Pancreas (tissue), 10 donors: ENCODE measurements around the gene CSTA. TPM values are rescaled to one million over a fixed set of nuclear protein-coding genes. Genes with fewer than 3 reads are reported as not detected.

Experiments used
- ATAC-seq, 4 donors: fragments of 200-7000 bp; cut with Tn5 transposase; one replicate each; pipeline versions ENCODE4 v1.8.0 to v1.9.1; 2020; ENCODE audit warnings: mild to moderate bottlenecking in 4 of 4, moderate library complexity in 4 of 4
- DNase-seq, 6 donors: peaks; one replicate each; pipeline ENCODE4 v3.0.0-alpha.2; 2020
- FAIRE-seq: peaks from 2 replicates; lab custom pipeline; 2012; peaks lifted over from hg19 to GRCh38; lab: Jason Lieb, UNC
- H3K27ac ChIP-seq, 4 donors: fragments of 200-600 bp; sonication (generic); 1 replicate in 3 of 4; 2 replicates in 1 of 4; pipeline versions ENCODE4 v1.5.0 to v1.8.0; 2020
- H3K27me3 ChIP-seq, 4 donors: fragments of 200-600 bp; one replicate each; pipeline ENCODE4 v1.8.0; 2021
- H3K36me3 ChIP-seq, 3 donors: fragments of 200-600 bp; sonication (generic) in 1 of 3; one replicate each; pipeline versions ENCODE4 v1.5.0 to v1.8.0; 2020 to 2021
- H3K4me1 ChIP-seq, 3 donors: fragments of 200-600 bp; one replicate each; pipeline ENCODE4 v1.8.0; 2021
- H3K4me3 ChIP-seq, 4 donors: fragments of 200-600 bp; sonication (generic) in 2 of 4; one replicate each; pipeline versions ENCODE4 v1.5.0 to v1.8.0; 2020 to 2021
- H3K9me3 ChIP-seq, 4 donors: fragments of 200-600 bp; one replicate each; pipeline ENCODE4 v1.8.0; 2021
- WGBS, 2 donors: extraction: QIAGEN DNeasy Blood & Tissue Kit; methylation state at CpG; one replicate each; pipeline ENCODE4 v1.1.7; 2013; 5-methylcytosine and 5-hydroxymethylcytosine counted together
- intact Hi-C, 3 donors: fragments of 100-400 bp; cut with DNase I; formaldehyde crosslinking; loops; one replicate each; pipeline versions ENCODE4 v1.11.1 to v1.14.2; 2022
- polyA plus RNA-seq, 2 donors: library from polyadenylated mRNA; stranded (reverse); fragments of 200-250 nt; gene quantifications; one replicate each; pipeline ENCODE4 v1.2.3, GENCODE V29; 2013
- total RNA-seq, 6 donors: library from RNA; stranded (reverse); fragmentation: NEBNext Ultra II Directional in 4 of 6; extraction: Animal tissue kit (Norgen Biotek cat#: 25700) in 4 of 6; gene quantifications; one replicate each; pipeline versions ENCODE4 v1.2.1 to v1.2.4, GENCODE V29; 2021 to 2023
- TF ChIP-seq, protein P1 (sequence below), 4 donors: fragments of 200-600 bp; sonication (generic) in 3 of 4; IDR thresholded peaks; one replicate each; pipeline versions ENCODE4 v1.5.0 to v1.8.0; 2021; ENCODE audit warnings: antibody characterized with exemption in 4 of 4
- donor health status: healthy with polysubstance abuse.
- donor health status: DM: no; HTN: no; CAD: no; lungs with moderate emphysema.
- donor health status: DM: no; HTN: no; CAD: no.
- donor health status: control.
- donor health status: control.
- donor health status: Bipolar disorder and iron deficiency.
- donor health status: DM: yes; HTN: yes; CAD: no.
- donor health status: DM: no; HTN: no; CAD: no.
- donor health status: DM: no; HTN: no; CAD: no.
- donor health status: DM: yes; HTN: yes; CAD: no.

Gene CSTA
- total RNA-seq: 1 to 10 TPM in 2 of 6 donors, under 1 TPM in 2, not detected in 2; 0.63 to 2.1 (median 1.0) TPM
- 1 to 10 TPM; 3.0 to 3.7 TPM for polyA plus RNA-seq

- WGBS, 2 donors: 66 to 75% methylated on average over 6 of the region's 6 CpGs
These were observed at the start of gene CSTA for GRCh38 chr3:122324871-122325323. Gene CSTA, plus strand, starts transcription at chr3:122325248. Its CDS starts 45 bp downstream, at chr3:122325293.

DNA sequence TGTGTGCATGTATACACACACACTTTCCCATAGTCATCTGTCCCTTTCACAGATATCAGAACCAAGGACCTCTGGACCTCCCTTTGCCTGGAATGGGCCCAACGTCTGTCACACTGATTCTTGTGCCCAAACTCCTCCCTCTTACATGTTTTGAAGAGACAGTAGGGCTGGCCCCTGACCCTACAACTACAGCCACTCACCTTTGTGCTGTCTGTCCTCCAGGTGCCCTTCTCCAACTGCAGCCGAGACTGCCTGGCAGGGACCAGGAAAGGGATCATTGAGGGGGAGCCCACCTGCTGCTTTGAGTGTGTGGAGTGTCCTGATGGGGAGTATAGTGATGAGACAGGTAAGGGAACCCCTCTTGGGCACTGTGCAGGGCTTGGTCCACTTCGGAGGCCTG is 43.2 kb upstream of the CSTA start:
- no peaks in the 10 kb centered on the region for H3K9me3 ChIP-seq
- TF ChIP-seq, protein P1, sequence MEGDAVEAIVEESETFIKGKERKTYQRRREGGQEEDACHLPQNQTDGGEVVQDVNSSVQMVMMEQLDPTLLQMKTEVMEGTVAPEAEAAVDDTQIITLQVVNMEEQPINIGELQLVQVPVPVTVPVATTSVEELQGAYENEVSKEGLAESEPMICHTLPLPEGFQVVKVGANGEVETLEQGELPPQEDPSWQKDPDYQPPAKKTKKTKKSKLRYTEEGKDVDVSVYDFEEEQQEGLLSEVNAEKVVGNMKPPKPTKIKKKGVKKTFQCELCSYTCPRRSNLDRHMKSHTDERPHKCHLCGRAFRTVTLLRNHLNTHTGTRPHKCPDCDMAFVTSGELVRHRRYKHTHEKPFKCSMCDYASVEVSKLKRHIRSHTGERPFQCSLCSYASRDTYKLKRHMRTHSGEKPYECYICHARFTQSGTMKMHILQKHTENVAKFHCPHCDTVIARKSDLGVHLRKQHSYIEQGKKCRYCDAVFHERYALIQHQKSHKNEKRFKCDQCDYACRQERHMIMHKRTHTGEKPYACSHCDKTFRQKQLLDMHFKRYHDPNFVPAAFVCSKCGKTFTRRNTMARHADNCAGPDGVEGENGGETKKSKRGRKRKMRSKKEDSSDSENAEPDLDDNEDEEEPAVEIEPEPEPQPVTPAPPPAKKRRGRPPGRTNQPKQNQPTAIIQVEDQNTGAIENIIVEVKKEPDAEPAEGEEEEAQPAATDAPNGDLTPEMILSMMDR (IDR thresholded peaks at IDR 0.05): no peak
- ATAC-seq (no peak), DNase-seq (no peak), FAIRE-seq (no peak)
- H3K27me3 ChIP-seq: no peaks in the 10 kb centered on the region
- no peak overlapping the region for H3K4me3 ChIP-seq
- no peaks in the 10 kb centered on the region for H3K36me3 ChIP-seq
- H3K4me1 ChIP-seq: no peaks in the 10 kb centered on the region
- no peak overlapping the region for H3K27ac ChIP-seq
- 66 to 80% methylated on average over 3 of the region's 3 CpGs for WGBS, 2 donors
- intact Hi-C loops: loop anchor here in 1 of 3 donors (10.0 kb wide), 1 partner anchor 187 kb away; no protein-coding TSS in a partner anchor

More at GRCh38 chr3:122324871-122325323, at the start of gene CSTA:
- Histone ChIP-seq H3K4me1 (peaks cover 0 to 13% (median 7%) of the 10 kb centered on the region in 3 donors), H3K9me3 (no peaks in the 10 kb centered on the region), H3K27ac (no peak within 1 kb of the TSS), H3K27me3 (no peaks in the 10 kb centered on the region), H3K36me3 (no peaks in the 10 kb centered on the region), H3K4me3 (no peak within 1 kb of the TSS)
- DNase-seq: no peak
- peak in 1 of 4 donors; percentile 55 for ATAC-seq
- TF ChIP-seq, protein P1 (IDR thresholded peaks at IDR 0.05): no peak
- intact Hi-C loops: no loop called here
- FAIRE-seq: no peak

GRCh38 chr3:122283796-122284445 is 41.1 kb upstream of the CSTA start:
- ATAC-seq: no peak
- Histone ChIP-seq H3K9me3 (no peaks in the 10 kb centered on the region), H3K4me3 (no peak overlapping the region), H3K27me3 (no peaks in the 10 kb centered on the region), H3K36me3 (no peaks in the 10 kb centered on the region), H3K27ac (no peak overlapping the region), H3K4me1 (no peaks in the 10 kb centered on the region)
- TF ChIP-seq, protein P1 (IDR thresholded peaks at IDR 0.05): no peak
- no peak for DNase-seq
- no peak for FAIRE-seq
- intact Hi-C loops: loop anchor here in 1 of 3 donors (10.0 kb wide), 1 partner anchor 189 kb away; no protein-coding TSS in a partner anchor
- WGBS, 2 donors: 81 to 92% methylated on average over 21 to 22 of the region's 22 CpGs

DNA sequence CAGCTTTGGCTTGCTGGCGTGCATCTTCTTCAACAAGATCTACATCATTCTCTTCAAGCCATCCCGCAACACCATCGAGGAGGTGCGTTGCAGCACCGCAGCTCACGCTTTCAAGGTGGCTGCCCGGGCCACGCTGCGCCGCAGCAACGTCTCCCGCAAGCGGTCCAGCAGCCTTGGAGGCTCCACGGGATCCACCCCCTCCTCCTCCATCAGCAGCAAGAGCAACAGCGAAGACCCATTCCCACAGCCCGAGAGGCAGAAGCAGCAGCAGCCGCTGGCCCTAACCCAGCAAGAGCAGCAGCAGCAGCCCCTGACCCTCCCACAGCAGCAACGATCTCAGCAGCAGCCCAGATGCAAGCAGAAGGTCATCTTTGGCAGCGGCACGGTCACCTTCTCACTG is 40.6 kb upstream of the CSTA start:
- H3K27ac ChIP-seq: no peak overlapping the region
- no peaks in the 10 kb centered on the region for H3K36me3 ChIP-seq
- H3K27me3 ChIP-seq: no peaks in the 10 kb centered on the region
- no peak for FAIRE-seq
- DNase-seq: no peak
- ATAC-seq: no peak
- H3K4me3 ChIP-seq: no peak overlapping the region
- H3K4me1 ChIP-seq: no peaks in the 10 kb centered on the region
- intact Hi-C loops: loop anchor here in 1 of 3 donors (10.0 kb wide), 1 partner anchor 190 kb away; no protein-coding TSS in a partner anchor
- no peaks in the 10 kb centered on the region for H3K9me3 ChIP-seq
- 90 to 92% methylated on average over 20 of the region's 20 CpGs for WGBS, 2 donors
- TF ChIP-seq, protein P1 (IDR thresholded peaks at IDR 0.05): no peak

- TF ChIP-seq, protein P1 (IDR thresholded peaks at IDR 0.05): no peak
- H3K4me1 ChIP-seq: peaks cover 14 to 19% (median 17%) of the 10 kb centered on the region in 3 donors
- FAIRE-seq: no peak
- DNase-seq: peak in 4 of 6 donors; percentile 19 to 58 (median 46)
- H3K9me3 ChIP-seq: no peaks in the 10 kb centered on the region
- no peak overlapping the region for H3K4me3 ChIP-seq
- H3K27ac ChIP-seq: peak overlapping the region in 2 of 4 donors; percentile 53 to 68
- WGBS, 2 donors: 7 to 10% methylated on average over 6 of the region's 6 CpGs
- H3K36me3 ChIP-seq: no peaks in the 10 kb centered on the region
- no peaks in the 10 kb centered on the region for H3K27me3 ChIP-seq
- intact Hi-C loops: no loop called here
- peak; percentile 81 to 95 (median 89) for ATAC-seq
These were observed 30.7 kb upstream of the CSTA start for GRCh38 chr3:122294359-122294758.
